ENCODE results near the gene RAB34.

Gene RAB34, protein sequence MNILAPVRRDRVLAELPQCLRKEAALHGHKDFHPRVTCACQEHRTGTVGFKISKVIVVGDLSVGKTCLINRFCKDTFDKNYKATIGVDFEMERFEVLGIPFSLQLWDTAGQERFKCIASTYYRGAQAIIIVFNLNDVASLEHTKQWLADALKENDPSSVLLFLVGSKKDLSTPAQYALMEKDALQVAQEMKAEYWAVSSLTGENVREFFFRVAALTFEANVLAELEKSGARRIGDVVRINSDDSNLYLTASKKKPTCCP

DNA sequence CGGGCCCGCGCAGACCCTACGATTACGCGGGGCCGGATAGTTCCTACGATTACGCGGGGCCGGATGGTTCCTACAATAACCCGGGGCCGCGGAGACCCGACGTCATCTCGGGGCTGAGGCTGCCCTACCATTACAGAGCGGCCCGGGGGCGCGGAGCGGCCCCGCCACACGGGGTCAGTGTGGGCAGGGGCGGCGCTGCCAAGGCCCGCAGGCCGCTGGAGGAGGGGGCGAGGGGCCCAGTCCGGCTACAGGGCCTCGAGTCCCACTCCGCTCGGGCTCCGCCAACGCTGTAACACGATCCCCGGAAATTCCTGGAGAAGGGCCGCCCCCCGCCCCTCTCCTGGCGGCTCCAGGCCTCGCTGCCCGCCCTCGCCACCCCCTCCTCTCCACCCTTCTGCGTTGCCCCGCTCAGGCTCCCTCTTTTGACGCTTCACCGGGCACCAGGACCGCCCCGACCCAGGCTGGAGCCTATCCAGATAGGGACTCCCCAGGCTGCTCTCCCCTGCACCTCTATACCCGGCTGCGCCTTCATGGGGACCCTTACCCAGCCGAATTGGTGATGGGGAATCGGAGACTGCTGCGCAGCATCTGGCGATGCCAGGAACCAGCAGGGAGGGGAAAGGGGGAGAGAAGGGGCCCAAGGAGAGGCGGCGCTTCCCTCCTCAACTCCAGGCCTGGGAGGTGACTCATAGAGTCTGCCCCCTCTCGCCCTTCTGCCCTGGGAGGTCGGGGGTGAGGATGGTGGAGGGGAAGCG, at the start of gene RAB34:
TSS of gene RAB34 (minus strand) at position 291 of the 755 bp plus-strand sequence. CDS start 602 bp downstream, outside the sequence.
- no peak for DNase-seq

DNA sequence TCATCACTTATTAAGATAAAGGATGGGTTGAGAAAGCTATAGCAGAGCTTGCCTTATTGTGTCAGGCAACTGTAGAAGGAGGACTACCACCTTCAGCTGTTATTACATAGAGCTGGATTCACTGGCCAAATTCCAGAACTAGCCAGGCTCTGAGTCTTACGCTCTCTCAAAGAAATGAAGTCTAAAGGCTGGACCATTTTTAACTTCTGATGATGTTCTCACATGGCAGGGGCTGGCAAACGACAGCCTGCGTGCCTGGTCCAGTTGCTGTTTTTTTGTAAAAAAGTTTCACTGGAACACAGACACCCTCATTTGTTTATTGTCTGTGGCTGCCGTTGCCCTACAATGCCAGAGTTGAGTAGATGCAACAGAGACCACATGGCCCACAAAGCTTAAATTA, 47.4 kb upstream of the RAB34 start:
- no peak for DNase-seq

DNA sequence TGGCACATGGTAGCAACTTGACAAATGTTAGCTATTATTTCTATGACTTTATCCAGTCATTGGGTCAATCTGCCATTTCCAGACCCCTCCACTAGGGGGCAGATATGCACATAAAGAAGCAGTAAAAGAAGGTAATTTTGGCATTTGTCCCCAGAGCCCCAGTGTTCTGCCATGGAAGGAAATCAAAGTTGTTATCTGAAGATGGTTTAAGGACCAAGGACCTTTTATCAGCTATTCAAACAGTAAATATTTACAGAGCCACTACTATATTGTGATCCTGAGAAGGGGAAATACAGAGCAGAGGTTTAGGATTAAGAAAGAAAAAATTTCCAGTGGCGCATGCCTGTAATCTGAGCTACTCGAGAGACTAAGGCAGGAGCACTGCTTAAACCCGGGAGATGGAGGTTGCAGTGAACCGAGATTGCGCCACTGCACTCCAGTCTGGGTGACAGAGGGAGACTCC, 46.2 kb upstream of the RAB34 start:
- DNase-seq: peak; percentile 86

DNA sequence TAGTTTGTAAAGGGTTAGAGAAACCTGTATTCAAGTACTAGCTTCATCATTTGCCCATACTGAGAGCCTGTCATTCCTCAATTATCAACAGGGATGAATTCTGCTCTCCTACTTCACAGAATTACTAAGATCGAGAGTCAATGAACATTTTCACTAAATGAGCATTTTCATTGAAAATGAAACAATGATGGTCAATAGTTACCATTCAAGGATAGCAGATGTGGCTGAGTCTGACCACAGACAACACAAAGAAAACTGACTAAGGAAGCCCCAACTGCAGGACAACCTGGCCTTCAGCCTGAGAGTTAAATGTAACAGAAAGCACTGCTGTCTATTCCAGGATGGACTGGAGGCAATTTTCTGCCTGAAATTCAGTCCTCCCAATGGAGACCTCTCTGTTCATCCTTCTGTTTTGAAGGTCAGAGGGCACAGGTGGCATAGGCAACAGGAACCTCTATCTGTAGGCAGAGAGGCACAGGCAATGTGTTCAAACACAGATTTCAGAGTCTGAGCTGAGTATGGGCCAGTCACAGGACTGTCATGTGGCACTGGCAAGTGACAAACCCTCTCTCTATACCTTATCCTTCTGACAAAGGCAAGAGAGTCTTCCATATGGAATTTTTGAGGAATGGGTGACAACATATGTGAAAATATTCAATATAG, 45.6 kb upstream of the RAB34 start:
- DNase-seq: no peak

DNA sequence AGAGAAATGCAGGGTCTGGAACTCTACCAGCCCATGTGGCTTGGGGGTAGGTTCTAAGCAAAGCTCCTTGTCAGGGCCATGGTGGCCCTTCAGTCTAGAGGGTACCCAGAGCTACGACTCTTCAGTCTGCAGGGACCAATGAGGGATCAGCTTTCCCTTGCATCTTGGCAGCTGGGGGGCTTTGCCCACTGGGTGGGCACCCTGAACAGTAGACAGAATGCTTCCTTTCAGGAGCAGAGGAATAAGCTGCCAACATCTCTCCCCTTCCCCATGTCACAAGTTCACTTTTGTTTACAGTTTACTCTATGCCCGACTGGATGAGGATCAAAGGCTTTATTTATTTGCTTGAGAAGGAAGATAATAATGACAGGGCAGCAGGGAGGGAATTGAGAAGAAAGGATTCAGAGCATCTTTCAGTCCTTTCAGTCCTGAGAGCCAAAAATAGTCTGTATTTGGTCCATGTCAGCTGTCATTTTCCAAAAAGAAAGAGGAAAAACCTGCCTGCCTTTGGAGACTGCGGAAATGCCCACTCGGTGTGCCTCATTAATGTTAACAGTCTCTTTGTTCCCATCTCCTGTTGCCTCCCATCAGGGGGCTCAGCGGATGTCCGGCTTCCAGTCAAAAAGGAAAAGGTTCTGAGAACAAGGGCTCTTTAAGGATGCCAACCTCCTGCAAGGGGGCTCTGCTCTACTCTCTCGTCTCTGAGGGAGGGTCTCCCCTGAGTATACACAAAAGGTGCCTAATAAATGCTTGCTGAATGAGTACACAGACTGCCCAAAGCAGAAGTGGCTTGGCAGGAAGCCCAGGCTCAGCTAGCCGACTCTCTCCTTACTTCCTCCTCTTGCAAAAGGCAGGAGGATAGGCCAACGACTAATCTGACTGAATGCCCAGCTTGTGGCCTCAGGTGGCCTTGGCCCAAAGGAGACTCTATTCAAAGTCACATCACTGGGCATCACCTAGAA, 43.2 kb upstream of the RAB34 start:
- no peak for DNase-seq

DNA sequence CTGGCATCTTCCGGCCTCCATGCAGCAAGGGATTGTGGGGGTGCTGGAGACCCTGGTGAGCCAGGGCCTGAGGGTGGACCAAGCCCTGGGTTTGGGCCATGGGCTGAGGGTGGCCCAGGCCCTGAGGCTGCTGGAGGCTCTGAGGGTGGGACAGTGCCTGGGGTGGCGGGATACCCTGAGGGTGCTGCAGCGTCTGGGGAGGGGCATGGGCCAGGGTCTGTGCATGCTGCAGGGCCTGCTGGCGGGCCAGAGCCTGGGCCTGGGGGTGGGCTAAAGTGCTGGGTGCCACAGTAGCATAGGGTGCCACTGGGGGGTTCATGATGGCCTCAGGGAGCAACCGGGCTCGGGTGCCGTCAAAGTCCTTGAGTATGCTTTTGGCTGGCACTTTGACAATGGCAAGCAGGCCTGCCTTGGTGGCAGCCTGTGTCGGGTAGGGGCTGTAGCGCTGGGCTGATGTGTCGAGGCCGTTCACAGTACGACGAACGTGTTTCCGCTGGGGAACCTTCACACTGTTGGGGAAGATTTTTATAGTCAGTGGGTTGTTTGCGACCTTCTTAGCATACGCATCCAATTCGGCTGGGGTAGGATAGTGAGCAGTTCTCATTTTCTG, 41.7 kb upstream of the RAB34 start:
- no peak for DNase-seq

DNA sequence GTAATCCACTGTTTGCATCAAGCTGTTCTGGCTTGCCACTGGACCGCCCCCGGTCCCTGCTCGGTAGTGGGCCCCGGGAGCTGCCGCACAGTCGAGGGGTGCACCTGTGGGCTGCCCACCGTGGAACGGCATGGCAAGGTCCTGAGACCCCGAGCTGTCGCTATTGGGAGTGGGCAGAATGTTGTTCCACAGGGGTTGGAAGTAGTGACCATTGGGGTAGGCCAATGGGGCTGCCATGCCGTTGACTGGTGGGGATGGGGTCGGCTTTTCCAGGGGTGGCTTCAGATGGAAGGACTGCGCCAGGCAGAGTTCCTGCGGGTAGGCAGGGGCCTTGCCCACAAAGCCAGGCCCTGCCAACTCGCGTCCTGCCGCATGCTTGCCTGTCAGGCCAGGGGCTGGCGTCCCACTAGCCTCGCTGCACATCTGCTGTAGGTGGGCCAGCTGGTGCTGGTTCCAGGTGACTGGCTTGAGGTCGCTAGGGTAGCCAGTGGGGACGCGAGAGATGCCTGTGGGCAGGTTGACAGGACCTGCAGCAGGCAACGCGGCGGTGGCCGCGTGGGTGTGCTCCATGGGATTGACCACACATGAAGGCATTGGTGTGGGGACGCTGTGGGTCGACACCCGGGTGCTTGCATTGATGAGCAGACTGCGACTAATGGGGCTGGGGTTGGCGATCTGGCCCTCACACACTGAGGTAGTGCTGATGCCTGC, 40.9 kb upstream of the RAB34 start:
- DNase-seq: no peak

DNA sequence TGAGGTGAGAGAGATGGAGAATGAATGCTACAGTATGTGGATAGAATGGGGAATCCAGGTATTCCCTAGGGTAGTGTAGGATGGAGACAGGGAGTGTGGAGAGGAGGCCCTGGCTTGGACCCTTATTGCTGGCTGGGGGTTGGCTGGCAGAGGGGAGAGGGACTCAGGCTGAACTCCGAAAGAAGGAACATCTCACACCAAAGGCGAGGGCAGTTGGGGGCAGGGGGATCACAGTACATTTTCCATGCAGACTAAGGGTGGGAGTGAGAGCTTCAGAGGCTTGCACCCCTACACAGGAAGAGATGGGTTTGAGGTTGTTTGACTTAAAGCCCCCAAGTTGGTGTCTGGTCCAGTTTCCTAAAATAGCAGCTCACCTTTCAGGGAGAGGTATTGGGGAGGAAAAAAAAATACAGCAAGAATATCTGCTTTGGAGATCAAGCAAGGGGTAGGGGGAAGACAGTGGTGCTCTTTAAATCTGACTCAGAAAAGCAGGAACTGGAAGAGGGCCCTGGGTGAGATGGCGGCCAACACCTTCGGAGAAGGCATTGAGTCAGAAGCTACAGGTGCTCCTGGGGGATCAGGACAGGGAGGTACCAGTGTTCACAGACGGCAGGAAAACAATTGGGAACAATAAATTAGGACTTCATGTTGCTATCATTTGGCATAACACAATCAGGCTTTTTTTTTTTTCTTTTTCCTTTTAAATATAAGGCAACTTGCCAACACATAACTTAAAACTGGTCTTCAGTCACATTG, 38.6 kb upstream of the RAB34 start:
- no peak for DNase-seq

DNA sequence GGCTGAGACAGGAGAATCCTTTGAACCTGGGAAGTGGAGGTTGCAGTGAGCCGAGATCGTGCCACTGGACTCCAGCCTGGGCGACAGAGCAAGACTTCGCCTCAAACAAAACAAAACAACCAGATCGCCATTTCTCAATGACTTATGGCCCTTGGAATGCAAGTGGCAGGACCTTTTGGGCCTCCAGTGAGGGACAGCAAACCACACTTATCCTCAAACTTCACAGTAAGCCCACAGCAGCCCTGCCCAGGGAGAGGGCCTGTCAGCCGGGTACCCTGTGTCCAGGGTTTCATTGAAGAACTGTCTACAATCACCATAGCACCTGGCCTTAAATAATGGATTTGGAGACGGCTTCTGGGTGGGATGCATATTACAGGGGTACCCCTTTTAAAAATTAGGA, 37.8 kb upstream of the RAB34 start:
- DNase-seq: no peak

DNA sequence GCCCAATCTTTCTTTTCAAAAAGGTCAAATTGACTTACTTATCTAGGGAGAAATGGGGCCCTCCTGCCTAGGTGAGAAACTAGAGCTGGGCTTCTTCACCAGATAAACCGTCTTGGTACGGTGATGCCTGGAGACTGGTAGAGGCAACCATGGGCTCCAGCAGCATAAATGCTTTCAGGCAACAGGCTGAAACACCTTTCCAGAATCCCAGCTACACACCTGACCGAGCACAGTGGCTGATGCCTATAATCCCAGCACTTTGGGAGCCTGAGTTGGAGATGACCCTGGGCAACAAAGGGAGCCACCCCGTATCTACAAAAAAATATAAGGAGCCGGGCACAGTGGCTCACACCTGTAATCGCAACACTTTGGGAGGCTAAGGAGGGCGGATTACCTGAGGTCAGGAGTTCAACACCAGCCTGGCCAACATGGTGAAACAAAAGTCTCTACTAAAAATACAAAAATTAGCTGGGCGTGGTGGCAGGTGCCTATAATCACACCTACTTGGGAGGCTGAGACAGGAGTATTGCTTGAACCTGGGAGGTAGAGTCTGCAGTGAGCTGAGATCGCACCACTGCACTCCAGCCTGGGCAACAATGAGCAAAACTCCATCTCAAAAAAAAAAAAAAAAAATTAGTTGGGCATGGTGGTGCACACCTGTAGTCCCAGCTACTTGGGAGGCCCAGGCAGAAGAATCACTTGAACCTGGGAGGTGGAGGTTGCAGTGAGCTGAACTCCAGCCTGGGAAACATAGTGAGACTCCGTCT, 34.1 kb upstream of the RAB34 start:
- no peak for DNase-seq

DNA sequence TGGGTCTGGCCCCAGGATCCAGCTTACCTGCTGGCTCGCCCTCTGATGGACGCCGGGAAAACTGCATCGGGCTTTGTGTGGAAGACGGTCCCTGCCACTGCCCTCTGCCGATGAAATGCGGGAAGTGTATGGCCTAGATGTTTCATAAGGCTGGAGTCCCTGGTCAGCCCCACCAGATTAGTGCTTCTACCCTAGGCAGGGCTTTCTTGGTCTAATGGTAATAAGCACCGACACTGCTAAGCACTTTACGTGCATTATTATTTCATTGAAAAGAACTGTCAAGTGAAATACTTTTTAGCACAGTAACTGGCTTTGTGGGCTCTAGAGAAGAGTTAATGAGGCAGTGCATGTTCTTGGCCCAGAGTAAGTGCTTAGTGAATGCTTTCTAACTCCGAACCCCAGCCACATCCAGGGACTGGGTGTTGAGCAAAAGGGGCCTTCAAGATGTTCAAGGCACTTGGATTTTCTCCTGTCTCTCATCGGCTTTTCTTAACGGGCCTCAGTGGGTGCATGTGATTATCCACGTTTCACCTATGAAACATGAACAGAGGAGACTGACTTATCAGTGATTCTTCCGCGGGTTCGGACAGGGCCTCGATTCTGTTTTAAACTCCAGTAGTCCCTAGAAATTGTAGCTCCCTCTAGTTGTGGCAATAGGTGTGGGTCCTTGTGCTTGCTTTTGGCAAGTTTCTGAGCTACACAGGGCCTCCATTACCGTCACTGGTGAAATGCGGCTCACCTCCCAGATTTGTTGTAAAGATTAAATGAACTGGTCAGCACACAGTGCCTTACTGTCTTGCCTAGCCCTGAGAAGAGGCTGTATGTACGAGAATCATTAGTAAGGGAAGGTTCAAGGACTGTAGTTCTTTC, 32.7 kb upstream of the RAB34 start:
- peak; percentile 92 for DNase-seq

DNA sequence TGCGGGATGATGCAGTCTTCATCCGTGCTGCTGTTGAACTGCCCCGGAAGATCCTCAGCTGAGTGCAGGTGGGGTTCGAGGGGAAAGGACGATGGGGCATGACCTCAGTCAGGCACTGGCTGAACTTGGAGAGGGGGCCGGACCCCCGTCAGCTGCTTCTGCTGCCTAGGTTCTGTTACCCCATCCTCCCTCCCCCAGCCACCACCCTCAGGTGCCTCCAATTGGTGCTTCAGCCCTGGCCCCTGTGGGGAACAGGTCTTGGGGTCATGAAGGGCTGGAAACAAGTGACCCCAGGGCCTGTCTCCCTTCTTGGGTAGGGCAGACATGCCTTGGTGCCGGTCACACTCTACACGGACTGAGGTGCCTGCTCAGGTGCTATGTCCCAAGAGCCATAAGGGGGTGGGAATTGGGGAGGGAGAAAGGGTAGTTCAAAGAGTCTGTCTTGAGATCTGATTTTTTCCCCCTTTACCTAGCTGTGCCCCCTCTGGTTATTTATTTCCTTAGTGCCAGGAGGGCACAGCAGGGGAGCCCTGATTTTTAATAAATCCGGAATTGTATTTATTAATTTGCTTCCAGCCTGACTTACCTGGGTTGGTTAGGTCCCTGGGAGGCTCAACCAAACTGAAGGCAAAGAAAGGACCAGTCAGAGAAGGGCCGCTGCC, 32.0 kb upstream of the RAB34 start:
- DNase-seq: no peak

DNA sequence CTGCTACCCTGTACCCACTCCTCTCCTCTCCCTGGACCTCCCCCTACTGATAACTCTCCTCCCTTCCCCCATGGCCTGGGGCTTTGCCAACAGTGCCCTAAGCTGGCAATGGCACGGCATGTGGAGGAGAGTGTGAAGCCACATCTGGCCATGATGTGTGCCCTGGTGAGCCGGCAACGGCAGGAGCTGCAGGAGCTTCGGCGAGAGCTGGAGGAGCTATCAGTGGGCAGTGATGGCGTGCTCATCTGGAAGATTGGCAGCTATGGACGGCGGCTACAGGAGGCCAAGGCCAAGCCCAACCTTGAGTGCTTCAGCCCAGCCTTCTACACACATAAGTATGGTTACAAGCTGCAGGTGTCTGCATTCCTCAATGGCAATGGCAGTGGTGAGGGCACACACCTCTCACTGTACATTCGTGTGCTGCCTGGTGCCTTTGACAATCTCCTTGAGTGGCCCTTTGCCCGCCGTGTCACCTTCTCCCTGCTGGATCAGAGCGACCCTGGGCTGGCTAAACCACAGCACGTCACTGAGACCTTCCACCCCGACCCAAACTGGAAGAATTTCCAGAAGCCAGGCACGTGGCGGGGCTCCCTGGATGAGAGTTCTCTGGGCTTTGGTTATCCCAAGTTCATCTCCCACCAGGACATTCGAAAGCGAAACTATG, 31.3 kb upstream of the RAB34 start:
- DNase-seq: no peak

DNA sequence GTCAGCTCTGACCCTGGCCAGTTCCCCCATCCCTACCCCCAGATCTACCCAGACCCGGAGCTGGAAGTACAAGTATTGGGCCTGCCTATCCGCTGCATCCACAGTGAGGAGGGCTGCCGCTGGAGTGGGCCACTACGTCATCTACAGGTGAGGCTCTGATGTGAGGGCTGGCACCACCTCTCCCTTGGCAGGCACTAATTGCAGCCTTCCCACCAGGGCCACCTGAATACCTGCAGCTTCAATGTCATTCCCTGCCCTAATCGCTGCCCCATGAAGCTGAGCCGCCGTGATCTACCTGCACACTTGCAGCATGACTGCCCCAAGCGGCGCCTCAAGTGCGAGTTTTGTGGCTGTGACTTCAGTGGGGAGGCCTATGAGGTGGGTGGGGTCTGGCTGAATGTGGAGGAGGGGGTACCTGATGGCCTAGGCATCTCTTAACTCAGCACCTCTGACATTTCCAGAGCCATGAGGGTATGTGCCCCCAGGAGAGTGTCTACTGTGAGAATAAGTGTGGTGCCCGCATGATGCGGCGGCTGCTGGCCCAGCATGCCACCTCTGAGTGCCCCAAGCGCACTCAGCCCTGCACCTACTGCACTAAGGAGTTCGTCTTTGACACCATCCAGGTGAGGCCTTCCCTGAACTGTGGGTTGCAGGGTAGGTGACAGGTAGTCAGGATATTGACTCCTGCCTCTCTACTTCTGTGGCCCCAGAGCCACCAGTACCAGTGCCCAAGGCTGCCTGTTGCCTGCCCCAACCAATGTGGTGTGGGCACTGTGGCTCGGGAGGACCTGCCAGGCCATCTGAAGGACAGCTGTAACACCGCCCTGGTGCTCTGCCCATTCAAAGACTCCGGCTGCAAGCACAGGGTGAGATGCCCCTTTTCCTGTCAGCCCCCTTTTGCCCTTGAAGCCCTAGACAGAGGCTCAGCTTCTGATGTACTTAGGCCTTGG, 30.4 kb upstream of the RAB34 start:
- no peak for DNase-seq

DNA sequence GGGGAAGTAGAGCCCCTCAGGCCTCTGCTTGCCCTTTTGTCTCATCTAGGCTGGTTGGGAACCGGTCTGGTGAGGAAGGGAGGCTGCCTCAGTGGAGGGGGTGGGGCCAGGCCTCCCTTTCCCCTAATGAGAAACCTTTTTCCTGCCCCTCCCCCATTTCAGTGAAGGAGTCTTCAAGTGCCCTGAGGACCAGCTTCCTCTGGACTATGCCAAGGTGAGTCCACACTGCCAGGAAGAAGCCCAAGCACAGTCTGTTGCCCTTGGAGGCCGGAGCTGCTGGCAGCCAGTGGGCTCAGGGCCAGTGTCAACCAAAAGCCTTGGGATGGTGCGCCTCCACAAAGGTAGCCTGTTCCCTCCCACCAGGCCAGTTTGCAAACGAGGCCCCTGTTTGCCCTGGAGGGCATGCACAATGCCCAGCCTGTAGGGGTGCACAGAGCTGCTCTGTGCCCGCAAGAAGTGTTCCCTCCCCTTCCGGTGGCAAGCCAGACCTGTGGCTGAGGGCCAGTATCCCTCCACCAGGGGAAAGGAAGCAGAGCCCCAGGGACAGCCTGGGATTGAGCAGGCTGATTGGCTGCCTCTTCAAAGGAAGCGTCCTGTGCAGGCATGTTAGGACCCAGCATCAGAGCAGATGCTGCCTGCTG, 29.5 kb upstream of the RAB34 start:
- no peak for DNase-seq

DNA sequence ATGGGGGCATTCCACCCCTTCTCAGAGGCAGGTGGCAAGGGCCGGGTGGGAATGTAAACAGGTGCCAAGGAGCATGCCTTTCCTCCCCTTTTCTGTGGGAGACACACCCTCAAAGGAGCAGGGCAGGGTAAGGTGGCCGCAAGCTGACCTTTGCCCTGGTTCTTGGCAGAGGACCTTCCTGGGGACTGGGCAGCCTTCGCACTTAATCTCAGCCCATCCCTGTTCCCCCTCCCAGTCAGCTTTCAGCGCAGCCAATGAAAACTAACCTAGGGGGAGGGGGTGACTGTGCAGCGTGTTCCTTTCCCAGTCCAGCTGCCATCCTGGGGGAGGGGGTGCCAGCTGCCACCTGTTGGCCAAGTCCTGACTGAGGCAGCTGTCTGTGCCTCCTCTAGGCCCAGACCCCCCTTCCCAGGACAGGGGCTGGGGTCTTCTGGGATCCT, 29.0 kb upstream of the RAB34 start:
- no peak for DNase-seq
